Measurements from ENCODE around the gene LRRC46. TPM values are rescaled to one million over a fixed set of nuclear protein-coding genes. Genes with fewer than 3 reads are reported as not detected.

The LRRC46 gene
- total and polyA plus RNA-seq, 9 of the 15 experiments (the other 6 are each of a cell fraction or from before 2014, with no cell fraction given) = 0.39 to 1.4 (median 0.53) TPM; not detected in 1

GRCh38 chr17:47831003-47831933 lies at the start of gene LRRC46, which contains the start of gene MRPL10 (continued):
- no peak for TF ChIP-seq PKNOX1 (IDR thresholded peaks at IDR 0.05)
- peak; percentile 4; the same call in 1 of the 2 replicates for TF ChIP-seq ELF4 (CRISPR knock-in tag; IDR thresholded peaks at IDR 0.05)
- TF ChIP-seq PHB2 (IDR thresholded peaks at IDR 0.05; ENCODE audit: low read depth) = no peak
- TF ChIP-seq RFX7 (CRISPR knock-in tag; IDR thresholded peaks at IDR 0.05) = no peak
- no peak for TF ChIP-seq ZNF584 (CRISPR knock-in tag; IDR thresholded peaks at IDR 0.05; ENCODE audit: low read depth)
- no peak for TF ChIP-seq ZNF449 (CRISPR knock-in tag; IDR thresholded peaks at IDR 0.05)
- no peak for TF ChIP-seq ZEB2 (IDR thresholded peaks at IDR 0.05)
- TF ChIP-seq ELF1 (tag; IDR thresholded peaks at IDR 0.05) = peak; percentile 92
- no peak for TF ChIP-seq GTF2A2 (tag; IDR thresholded peaks at IDR 0.05)
- TF ChIP-seq AFF4 (CRISPR knock-in tag; IDR thresholded peaks at IDR 0.05) = no peak
- no peak for TF ChIP-seq POLR3A (IDR thresholded peaks at IDR 0.05; ENCODE audit: borderline replicate concordance, extremely low read depth, insufficient read depth, insufficient read length)
- TF ChIP-seq ZZZ3 (IDR thresholded peaks at IDR 0.05) = no peak
- no peak for TF ChIP-seq ZNF586 (CRISPR knock-in tag; conservative IDR thresholded peaks at IDR 0.05)
- TF ChIP-seq ZNF780A (CRISPR knock-in tag; IDR thresholded peaks at IDR 0.05) = no peak
- TF ChIP-seq ZNF518B (CRISPR knock-in tag; IDR thresholded peaks at IDR 0.05) = no peak
- no peak for TF ChIP-seq CAMTA2 (CRISPR knock-in tag; conservative IDR thresholded peaks at IDR 0.05)
- peak; percentile 94 for TF ChIP-seq TAF1 (IDR thresholded peaks at IDR 0.05; ENCODE audit: control insufficient read depth, extremely low read depth, insufficient read depth, low read length, severe bottlenecking)
- TF ChIP-seq ARHGAP35 (IDR thresholded peaks at IDR 0.05; ENCODE audit: partially characterized antibody) = no peak
